ENCODE measurements around the gene SGMS1. TPM values are rescaled to one million over a fixed set of nuclear protein-coding genes. Genes with fewer than 3 reads are reported as not detected.

Gene SGMS1
- total RNA-seq, 1 experiment from 2014 or later = 20.4 TPM

GRCh38 chr10:50299948-50300669, 323.6 kb downstream of the SGMS1 start:
- no peak overlapping the region for H3K14ac ChIP-seq (ENCODE audit: insufficient read depth, low read length)
- no peak overlapping the region for H3K27ac Mint-ChIP-seq
- no peak overlapping the region for H3K9ac ChIP-seq (ENCODE audit: extremely low read depth, insufficient read length, low read length)
- H3K4me1 Mint-ChIP-seq = no peaks in the 10 kb centered on the region
- H3K79me2 ChIP-seq (ENCODE audit: insufficient read depth, low read length) = no peaks in the 10 kb centered on the region
- no peaks in the 10 kb centered on the region for H3K4me1 ChIP-seq (ENCODE audit: insufficient read depth, low read length)
- H3K27me3 Mint-ChIP-seq (ENCODE audit: low read depth) = no peaks in the 10 kb centered on the region; the same call in 1 of the 2 replicates
- H4K5ac ChIP-seq (ENCODE audit: insufficient read length, low read depth, low read length) = no peak overlapping the region
- no peak overlapping the region for H2AFZ ChIP-seq (ENCODE audit: low read length)
- H2AK5ac ChIP-seq (ENCODE audit: insufficient read length, low read length) = no peak overlapping the region
- no peak for TF ChIP-seq CTCF (conservative IDR thresholded peaks at IDR 0.05)
- no peak overlapping the region for H2BK12ac ChIP-seq (ENCODE audit: insufficient read length, low read depth, low read length)
- peaks cover 3 to 4% of the 10 kb centered on the region in 2 experiments; a peak in 2 of 5 replicates for H3K9me3 Mint-ChIP-seq
- H2BK5ac ChIP-seq (ENCODE audit: insufficient read length, low read length) = no peak overlapping the region
- H2BK20ac ChIP-seq (ENCODE audit: low read depth, low read length, poor library complexity, severe bottlenecking) = no peak overlapping the region
- H3K27ac ChIP-seq (ENCODE audit: insufficient read length, low read depth, low read length) = no peak overlapping the region
- no peak overlapping the region for H3K4me2 ChIP-seq (ENCODE audit: insufficient read depth, insufficient read length, low read length)
- no CpG with 5 or more reads among the region's 1 CpG for WGBS (ENCODE audit: extremely low coverage, insufficient read length, low lambda C conversion rate)
- no peak for DNase-seq
- no peaks in the 10 kb centered on the region; a peak in 3 of 7 replicates for H3K36me3 Mint-ChIP-seq (ENCODE audit: insufficient read depth in 1 of 3, low read depth in 3 of 3)
- no peaks in the 10 kb centered on the region for H3K23me2 ChIP-seq (ENCODE audit: insufficient read length, low read depth, low read length, poor library complexity, severe bottlenecking)
- no peak overlapping the region for H3T11ph ChIP-seq (ENCODE audit: low read length)
- H3K4ac ChIP-seq (ENCODE audit: low read depth, low read length) = no peak overlapping the region
- no peak overlapping the region for H4K91ac ChIP-seq (ENCODE audit: insufficient read length, low read depth, low read length)
- no peak overlapping the region for H2BK15ac ChIP-seq (ENCODE audit: low read depth, low read length)
- H4K20me1 ChIP-seq (ENCODE audit: control insufficient read depth, insufficient read depth, insufficient read length) = no peaks in the 10 kb centered on the region
- no peak overlapping the region for H3K4me3 Mint-ChIP-seq
- H2BK120ac ChIP-seq (ENCODE audit: low read depth, low read length, poor library complexity, severe bottlenecking) = no peak overlapping the region
- no peaks in the 10 kb centered on the region for H3K9me3 ChIP-seq (ENCODE audit: control insufficient read depth, low read depth, low read length)
- no peak overlapping the region for H3K56ac ChIP-seq (ENCODE audit: insufficient read length, low read depth, low read length)
- H3K18ac ChIP-seq (ENCODE audit: insufficient read length, low read depth, low read length) = no peak overlapping the region
- no peak overlapping the region for H3K23ac ChIP-seq (ENCODE audit: insufficient read length, low read depth, low read length)
- no peak overlapping the region for H4K8ac ChIP-seq (replicated peaks; ENCODE audit: insufficient read length, low read depth, low read length)
- no peaks in the 10 kb centered on the region for H3K27me3 ChIP-seq (ENCODE audit: insufficient read depth, low read length)
- H3K79me1 ChIP-seq (ENCODE audit: insufficient read depth, low read depth, low read length, poor library complexity, severe bottlenecking) = no peaks in the 10 kb centered on the region
